ENCODE measurements around the gene DMRTB1.

The DMRTB1 gene

GRCh38 chr1:53438427-53439336, 20.5 kb upstream of the DMRTB1 start:
- TF ChIP-seq CTCF (IDR thresholded peaks at IDR 0.05) = no peak

DNA sequence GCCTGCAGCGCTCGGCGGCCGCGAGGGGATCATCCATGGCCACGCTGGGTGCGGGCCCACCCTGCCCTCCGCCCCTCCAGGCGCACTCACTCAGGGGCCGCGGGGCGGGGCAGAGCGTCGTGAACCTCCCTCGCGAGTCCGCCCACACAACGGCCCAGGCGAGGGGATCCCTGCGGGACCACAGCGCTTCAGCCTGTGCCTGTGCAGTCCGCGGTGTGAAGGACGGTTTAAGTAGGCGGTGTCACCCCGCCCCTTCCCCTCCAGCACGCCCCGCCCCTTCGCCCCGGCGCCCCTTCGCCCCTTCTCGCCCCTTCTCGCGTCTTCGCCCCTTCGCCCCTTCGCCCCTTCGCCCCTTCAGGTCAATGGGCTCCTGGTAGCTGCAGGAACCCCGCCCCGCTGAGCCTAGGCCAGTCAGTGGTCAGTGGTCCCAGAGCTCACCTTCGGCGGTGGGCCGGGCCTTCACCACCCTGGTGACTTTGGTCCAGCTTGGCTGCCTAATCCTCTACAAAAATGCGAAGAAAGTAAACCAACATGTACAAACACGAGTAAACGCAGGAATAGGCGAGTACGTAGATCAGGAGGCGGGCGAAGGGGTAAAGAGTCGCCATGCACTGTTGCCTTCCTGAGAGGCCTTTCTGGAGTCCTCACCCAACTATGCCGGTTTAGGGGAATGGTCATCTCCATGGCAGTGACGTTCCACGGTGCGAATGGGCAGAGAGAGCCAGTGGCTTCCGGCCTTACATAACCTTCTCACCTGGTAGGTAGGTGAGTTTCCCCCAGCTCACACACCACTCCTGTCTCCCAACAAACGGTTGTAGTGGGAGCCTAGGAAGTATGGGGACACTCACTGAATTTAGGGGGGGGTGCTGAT, 19.6 kb upstream of the DMRTB1 start:
- no peak for TF ChIP-seq CTCF (IDR thresholded peaks at IDR 0.05)

DNA sequence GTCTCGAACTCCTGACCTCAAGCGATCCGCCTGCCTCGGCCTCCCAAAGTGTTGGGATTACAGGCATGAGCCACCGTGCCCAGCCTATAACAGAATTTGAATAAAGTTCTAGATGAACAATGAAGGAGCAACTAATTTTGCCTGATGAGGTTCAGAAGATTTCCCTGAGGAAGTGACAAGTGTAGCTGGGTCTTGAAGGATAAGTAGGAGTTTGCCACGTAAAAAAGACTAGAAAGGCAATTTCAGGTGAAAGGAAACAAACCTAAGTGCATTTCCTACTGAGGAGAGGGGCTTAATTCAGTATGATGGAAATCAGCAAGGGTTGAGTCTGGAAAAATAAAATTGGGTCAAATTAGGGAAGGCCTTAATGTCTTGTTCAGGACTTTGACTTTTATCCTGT, 18.6 kb upstream of the DMRTB1 start:
- TF ChIP-seq CTCF (IDR thresholded peaks at IDR 0.05) = no peak

DNA sequence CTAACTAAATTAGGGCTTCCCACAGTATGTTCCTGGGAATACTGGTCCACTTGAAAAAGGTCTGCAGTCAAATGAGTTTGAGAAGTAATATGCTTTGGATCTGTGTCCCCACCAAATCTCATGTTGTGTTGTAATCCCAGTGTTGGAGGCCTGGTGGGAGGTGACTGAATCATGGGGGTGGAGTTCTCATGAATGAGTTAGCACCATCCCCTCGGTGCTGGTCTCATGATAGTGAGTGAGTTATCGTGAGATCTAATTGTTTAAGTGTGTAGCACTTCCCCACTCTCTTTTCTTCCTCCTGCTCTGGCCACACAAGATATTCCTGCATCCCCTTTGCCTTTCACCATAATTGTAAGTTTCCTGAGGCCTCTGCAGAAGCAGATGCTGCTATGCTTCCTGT, 16.9 kb upstream of the DMRTB1 start:
- no peak for TF ChIP-seq CTCF (IDR thresholded peaks at IDR 0.05)

DNA sequence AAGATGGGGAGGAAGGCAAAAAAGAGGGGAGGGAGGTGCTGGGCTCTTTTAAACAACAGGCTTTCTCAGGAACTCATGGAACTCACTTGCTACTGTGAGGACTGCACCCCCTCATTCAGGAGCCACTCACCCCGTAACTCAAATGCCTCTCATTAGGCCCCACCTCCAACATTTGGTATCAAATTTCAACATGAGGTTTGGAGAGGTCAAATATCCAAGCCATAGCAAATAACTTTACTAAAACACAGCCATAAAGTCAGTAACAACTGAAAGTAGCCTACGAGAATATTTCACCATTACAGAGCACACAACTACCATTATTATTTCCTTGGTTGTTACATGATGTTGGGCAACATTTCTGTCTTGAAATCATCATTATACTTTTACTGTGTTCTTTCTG, 13.1 kb upstream of the DMRTB1 start:
- no peak for TF ChIP-seq CTCF (IDR thresholded peaks at IDR 0.05)

GRCh38 chr1:53447413-53447812, 11.8 kb upstream of the DMRTB1 start:
- TF ChIP-seq CTCF (IDR thresholded peaks at IDR 0.05) = no peak

DNA sequence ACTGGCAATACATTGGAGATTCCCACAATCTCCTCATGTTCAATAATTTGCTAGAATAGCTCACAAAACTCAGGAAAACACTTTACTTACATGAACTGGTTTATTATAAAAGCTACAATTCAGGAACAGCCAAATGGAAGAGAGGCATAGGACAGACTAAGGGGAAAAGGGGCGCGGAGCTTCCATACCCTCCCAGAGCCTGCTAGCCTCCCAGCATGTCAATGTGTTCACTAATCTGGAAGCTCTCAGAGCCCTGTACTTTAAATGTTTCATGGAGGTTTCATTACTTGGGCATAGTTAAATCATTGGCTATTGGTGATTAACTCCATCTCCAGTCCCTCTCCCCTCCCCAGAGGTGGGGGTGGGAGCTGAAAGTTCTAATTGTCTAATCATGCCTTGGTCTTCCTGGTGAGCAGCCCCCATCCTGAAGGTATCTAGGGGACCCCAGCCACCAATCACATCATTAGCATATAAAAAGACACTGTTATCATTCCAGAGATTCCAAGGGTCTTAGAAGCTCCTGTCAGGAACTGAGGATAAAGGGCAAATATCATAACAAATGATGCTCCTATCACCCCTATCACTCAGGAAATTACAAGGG, 10.9 kb upstream of the DMRTB1 start:
- no peak for TF ChIP-seq CTCF (IDR thresholded peaks at IDR 0.05)

All from LNCAP (cell line).